GM20431 (cell line): ENCODE data around the gene ASXL3.

Source experiments
- in situ Hi-C: fragments of 300-500 bp; cut with MseI, MboI; formaldehyde crosslinking; loops from one replicate; pipeline ENCODE4 v1.15.0; 2020; ENCODE audit warnings: low sequenced_read_pairs; ENCODE audit not compliant: unreplicated experiment

The ASXL3 gene

DNA sequence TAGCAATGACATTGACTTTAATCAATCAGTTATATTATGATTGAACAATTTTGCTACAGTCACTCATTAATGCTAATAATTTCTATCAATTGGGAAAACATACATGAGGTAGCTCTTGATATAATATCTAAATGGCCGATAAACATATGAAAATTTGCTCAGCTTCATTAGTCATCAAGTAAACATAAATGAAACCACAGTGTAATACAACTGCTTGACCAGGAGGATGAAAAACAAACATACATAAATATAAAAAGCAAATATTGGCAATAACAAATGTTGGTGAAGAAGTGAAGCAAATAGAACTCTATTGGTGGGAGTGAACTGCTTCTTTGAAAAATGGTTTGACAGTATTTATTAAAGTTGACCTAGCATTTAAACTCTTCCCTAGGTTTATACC lies 130.9 kb downstream of the ASXL3 start:
- in situ Hi-C loops, result no loop called here

DNA sequence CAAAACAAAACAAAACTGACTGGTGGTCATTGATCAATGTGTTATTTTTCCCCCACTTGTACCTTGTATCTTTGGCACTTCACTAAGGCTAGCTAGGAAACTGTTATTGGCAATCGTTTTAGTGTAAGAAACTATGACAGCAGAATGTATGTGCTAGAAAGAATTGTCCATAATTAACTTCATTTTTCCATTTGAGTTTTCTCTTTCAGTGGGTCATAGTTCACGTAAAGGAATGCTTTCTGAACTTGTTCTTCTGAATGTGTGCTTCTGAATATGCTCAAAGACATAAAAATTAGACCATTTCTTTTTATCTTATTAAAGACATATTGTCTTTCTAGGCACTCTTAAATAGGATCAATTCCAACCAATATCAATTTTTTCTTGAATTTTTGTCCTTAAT lies 132.2 kb downstream of the ASXL3 start:
- in situ Hi-C loops, result no loop called here

- in situ Hi-C loops, result no loop called here
Observed at GRCh38 chr18:33711514-33711913, 133.5 kb downstream of the ASXL3 start.

DNA sequence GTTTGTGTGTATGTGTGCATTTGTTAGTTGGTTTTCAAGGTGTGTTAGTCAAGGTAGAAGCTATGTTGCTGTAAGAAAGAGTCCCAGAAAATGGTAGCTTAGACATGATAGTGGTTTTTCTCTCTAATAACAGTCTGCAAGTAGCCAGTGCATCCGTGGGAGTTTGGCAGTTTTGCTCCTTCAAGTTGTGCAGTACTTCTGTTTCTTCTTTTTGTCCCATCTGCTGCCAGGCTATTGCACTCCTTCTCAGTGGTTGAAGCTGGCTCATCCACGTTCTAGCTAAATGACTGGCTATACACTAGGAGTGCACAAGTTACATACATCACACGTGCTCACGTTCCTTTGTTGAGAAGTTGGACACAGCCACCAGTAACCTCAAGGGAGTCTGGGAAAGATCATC lies 134.7 kb downstream of the ASXL3 start:
- in situ Hi-C loops, result no loop called here

DNA sequence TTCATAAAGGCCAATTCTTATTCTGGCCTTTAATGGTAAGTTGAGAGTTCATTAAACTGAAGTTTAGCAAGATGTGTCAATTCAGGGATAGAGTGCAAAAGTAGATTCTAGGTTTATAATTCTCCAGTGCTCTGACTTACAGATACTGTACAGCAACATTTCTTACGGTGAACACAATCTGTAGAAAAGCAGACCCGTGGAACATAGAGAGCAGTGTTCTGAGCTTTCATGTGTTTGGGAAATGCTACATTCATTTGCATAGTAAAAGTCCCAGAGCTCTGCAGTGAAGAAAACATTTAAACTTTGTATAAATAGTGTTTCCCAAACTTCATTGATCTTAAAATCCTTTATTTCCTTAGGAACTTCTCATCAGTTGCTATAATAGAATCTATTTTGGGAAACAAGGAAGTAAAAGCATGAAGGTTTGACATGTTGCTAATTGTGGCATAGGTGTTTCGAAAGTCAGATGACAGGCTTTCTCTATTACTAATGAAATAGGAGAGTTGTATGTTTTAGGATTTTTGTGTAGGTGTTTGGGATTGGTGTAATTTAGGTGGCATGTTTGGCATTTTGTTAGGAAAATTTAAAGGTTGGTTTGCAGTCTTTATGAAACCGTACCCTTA lies 138.2 kb downstream of the ASXL3 start:
- in situ Hi-C loops, result no loop called here

DNA sequence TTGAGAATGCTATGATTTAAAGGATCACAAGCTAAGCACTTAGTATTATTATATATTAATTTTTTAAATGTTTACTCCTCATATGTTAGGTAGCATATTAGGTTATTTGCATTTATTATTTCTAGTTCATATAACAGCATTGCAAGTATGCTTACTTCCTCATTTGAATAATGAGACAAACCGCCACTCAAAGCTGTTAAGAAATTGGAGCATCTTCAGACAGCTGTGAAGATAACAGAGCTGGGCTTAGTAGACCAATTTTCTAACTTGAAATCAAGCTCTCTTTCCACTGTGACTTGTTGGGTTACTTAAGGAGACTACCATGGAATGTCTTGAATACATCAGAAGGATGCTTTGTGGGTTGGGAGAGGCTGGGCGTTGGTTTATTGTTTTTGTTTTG lies 139.3 kb downstream of the ASXL3 start:
- in situ Hi-C loops, result no loop called here

- in situ Hi-C loops, result no loop called here
Observed at GRCh38 chr18:33720133-33720532, 142.1 kb downstream of the ASXL3 start.

GRCh38 chr18:33729556-33729955 lies 151.5 kb downstream of the ASXL3 start:
- in situ Hi-C loops, result no loop called here

DNA sequence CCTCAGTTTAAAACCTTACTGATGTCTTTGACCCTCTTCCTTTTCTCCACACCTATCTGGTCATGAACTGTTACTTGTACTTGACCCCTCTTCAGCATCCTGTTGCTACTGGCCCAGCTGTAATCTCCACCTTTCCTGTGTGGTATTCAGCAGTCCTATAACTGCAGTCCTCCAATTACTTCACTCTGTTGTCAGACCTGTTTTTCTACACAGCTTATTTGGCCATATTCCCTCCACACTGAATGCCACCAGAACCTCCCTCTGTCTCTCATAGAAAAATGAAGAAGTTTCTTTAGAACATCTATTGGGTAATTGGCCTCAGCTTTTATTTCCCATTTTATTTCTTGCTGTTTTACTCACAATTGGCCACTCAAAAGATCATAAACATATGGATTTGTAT lies 155.4 kb downstream of the ASXL3 start:
- in situ Hi-C loops, result no loop called here

- in situ Hi-C loops, result no loop called here
Observed at GRCh38 chr18:33735428-33735827, 157.4 kb downstream of the ASXL3 start.

GRCh38 chr18:33741760-33742159 lies 163.7 kb downstream of the ASXL3 start:
- in situ Hi-C loops, result no loop called here

DNA sequence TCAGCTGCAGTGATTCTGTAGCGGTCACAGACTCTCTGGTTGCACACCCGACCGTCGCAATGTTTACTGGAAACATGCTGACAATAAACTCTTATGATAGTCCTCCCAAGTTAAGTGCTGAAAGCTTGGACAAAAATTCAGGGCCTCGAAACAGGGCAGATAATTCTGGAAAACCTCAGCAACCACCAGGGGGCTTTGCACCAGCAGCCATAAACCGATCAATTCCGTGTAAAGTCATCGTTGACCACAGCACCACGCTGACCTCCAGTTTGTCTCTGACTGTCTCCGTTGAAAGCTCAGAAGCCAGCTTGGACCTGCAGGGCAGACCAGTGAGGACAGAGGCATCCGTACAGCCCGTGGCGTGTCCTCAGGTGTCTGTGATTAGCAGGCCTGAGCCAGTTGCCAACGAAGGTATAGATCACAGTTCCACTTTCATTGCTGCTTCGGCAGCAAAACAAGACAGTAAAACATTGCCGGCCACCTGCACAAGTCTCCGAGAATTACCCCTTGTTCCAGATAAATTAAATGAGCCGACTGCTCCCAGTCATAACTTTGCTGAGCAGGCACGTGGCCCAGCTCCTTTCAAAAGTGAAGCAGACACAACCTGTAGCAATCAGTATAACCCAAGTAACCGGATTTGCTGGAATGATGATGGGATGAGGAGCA lies 166.1 kb downstream of the ASXL3 start:
- in situ Hi-C loops, result no loop called here

GRCh38 chr18:33745151-33745795 lies 167.3 kb downstream of the ASXL3 start:
- in situ Hi-C loops, result no loop called here

- in situ Hi-C loops, result no loop called here
Observed at GRCh38 chr18:33745871-33746545, 168.0 kb downstream of the ASXL3 start.

DNA sequence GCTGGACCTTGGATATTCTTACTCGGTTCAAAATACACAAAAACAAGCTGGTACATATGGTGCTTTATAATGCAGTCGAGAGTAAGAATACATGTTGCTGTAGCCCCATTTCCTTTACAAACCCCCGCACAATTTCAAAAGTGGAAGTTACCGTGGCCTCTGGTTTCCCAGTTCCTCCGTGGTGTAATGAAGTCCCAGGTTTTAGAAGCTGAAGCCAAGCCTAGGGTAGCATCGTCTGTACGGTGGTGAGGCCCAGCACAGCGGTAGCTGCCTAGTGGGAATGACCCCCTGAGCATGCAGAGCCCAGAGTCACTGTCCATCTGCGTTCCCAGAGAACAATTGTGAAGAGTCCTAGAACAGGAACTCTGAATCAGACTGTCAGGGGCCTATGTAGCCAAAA lies 171.8 kb downstream of the ASXL3 start:
- in situ Hi-C loops, result no loop called here

- in situ Hi-C loops, result no loop called here
Observed at GRCh38 chr18:33750366-33750765, 172.3 kb downstream of the ASXL3 start.

DNA sequence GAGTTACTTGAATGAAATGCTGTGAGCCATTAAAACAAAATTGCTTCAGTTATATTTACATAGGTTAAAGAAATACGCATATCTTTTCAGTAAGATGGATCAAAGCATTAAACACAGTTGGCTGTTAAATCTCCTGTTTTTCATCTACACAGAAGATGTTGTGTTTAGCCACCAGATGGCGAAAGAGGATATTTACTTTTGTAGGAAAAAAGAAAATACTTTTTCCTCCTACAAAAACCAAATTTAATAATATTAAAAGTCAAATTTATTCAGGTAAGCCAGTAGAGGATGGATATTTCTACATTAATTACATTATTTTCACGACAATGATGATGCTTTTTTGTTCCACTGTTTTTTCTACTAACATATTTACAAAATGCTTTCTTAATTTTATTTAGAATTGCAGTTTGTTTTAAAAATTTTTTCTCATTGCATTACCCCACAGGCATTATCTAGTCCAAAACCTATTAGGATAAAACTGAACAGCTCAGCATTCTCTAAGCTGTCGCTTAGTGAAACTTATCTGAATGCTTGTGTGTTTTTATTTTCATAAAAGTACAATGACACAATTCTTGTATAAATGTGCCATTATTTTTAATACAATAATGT lies 173.7 kb downstream of the ASXL3 start:
- in situ Hi-C loops, result no loop called here

DNA sequence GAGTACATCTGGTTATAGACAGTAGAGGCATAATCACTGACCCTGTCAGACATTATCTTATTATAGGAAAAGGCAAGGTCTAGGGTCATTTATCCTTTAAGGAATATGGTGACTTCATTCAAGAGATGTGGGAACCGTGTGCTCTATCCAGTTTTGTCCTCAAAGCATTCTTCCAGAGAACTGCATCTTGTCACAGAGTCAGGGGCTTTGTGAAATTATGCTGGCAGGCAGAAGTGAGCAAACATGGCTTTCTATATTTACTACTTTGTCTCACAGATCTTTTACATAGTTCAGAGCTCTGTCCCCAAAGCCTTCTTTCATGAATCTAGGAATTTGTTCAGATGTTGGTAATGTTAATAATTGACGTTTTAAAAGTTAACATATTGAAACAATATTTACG lies 177.4 kb downstream of the ASXL3 start:
- in situ Hi-C loops, result no loop called here

DNA sequence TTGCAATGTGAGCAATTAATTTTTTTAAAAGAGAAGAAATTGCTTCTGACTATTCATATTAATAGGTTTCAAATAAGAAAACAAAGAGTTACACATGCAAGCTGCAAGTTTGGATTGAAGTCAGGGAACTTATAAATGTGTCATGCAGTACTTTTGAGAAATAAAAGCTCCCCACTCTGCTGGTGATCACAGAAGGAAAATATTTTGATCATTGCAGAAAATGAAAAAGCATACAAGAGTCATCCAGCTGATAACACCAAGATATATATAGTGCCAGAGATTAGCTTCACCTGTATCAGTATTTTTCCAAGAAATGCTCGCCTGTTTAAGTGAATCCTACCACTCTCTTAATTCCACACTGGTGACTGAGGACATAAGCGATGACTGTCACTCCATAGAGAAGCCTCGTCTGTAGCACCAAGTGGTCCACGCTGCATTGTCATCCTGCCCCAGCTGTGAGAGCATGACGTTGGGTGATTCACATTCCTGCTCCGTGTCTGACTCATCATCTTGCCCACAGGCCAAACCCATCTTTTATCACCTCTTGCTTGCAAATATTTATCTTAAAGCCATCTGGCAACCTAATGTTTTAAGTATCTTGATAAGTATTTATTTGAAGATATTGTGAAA lies 178.0 kb downstream of the ASXL3 start:
- in situ Hi-C loops, result no loop called here

DNA sequence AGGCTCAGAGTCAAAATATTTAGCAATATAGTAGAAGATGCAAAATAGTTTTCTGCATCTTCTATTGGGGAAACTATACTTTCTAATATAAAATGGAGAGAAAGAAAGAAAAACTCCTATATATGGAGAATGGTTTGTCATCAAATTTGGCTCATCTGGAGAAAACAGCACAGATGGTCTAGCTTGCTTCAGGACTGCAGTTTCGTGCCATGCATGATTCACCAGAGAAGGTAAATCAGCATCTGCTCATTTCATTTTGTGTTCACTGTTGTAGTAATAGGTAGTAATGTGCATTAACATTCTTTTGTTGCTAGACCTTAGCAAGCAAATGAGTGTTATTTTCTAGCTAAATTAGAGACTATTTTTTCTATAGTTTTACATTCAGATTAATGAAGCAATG lies 179.0 kb downstream of the ASXL3 start:
- in situ Hi-C loops, result no loop called here
